GM12878 (cell line): ENCODE data around the gene TSSK2. TPM values are rescaled to one million over a fixed set of nuclear protein-coding genes. Genes with fewer than 3 reads are reported as not detected.

ENCODE experiments used
- ATAC-seq: fragments of 200-7000 bp; cut with Tn5 transposase; 3 replicates; pipeline ENCODE4 v1.9.1; 2020; ENCODE audit warnings: mild to moderate bottlenecking, moderate library complexity
- BruUV-seq: library from RNA; stranded (reverse); fragments of 400-500 nt; replicated peaks from 2 replicates; lab custom pipeline; 2021; lab: Mats Ljungman, UMichigan
- CTCF ChIA-PET: fragments of 300-600 bp; sonication (Branson Sonifier 250); formaldehyde crosslinking; extraction: SDS; loops from one replicate; lab custom pipeline; 2021; ENCODE audit warnings: inconsistent platforms; lab: Yijun Ruan, JAX
- POLR2A ChIA-PET: fragments of 350-600 bp; formaldehyde crosslinking; extraction: SDS; loops from one replicate; lab custom pipeline; 2021; ENCODE audit warnings: inconsistent platforms; lab: Charles Lee
- RAD21 ChIA-PET: fragments of 300-600 bp; sonication (Branson Sonifier 250); formaldehyde crosslinking; loops from one replicate; lab custom pipeline; 2023; ENCODE audit warnings: antibody characterized with exemption; ENCODE audit not compliant: unreplicated experiment; lab: Charles Lee
- SMC1A ChIA-PET: fragments of 300-600 bp; sonication (Branson Sonifier 250); formaldehyde crosslinking; loops from one replicate; lab custom pipeline; 2023; ENCODE audit not compliant: unreplicated experiment, uncharacterized antibody; lab: Charles Lee
- DNase-seq: peaks from one replicate; pipeline ENCODE4 v3.0.0-alpha.2; 2011; ENCODE audit warnings: low read depth, low spot score
- FAIRE-seq: peaks from 3 replicates; lab custom pipeline; 2011; peaks lifted over from hg19 to GRCh38; lab: Jason Lieb, UNC
- H2AFZ ChIP-seq: 2 replicates; pipeline ENCODE4 v1.6.0; 2011; ENCODE audit warnings: low read depth, low read length, control low read depth; ENCODE audit not compliant: control insufficient read depth
- H3K27ac ChIP-seq: 2 replicates; pipeline ENCODE4 v1.5.1; 2011; ENCODE audit warnings: control low read depth; ENCODE audit not compliant: control insufficient read depth, insufficient read depth
- H3K27me3 ChIP-seq, 2 experiments: replicated peaks in 1 of 2; 2 replicates each; pipeline versions ENCODE4 v1.6.0 to v1.6.1; 2011; ENCODE audit warnings: low read length in 1 of 2; ENCODE audit not compliant: control insufficient read depth in 2 of 2, insufficient read depth in 2 of 2
- H3K36me3 ChIP-seq, 2 experiments: 2 replicates each; pipeline ENCODE4 v1.5.1; 2011; ENCODE audit warnings: low read length in 1 of 2; ENCODE audit not compliant: control insufficient read depth in 2 of 2, insufficient read depth in 2 of 2
- H3K4me1 ChIP-seq: 2 replicates; pipeline ENCODE4 v1.6.1; 2011; ENCODE audit warnings: mild to moderate bottlenecking, low read length, moderate library complexity, mixed read lengths; ENCODE audit not compliant: control insufficient read depth, insufficient read depth
- H3K4me2 ChIP-seq: 2 replicates; pipeline ENCODE4 v1.6.0; 2011; ENCODE audit warnings: control low read depth; ENCODE audit not compliant: control insufficient read depth, insufficient read depth
- H3K4me3 ChIP-seq: fragments of 200-600 bp; sonication (generic); 2 replicates; pipeline ENCODE4 v1.5.1; 2016
- H3K79me2 ChIP-seq: 2 replicates; pipeline ENCODE4 v1.6.0; 2011; ENCODE audit warnings: low read length; ENCODE audit not compliant: control insufficient read depth, insufficient read depth
- H3K9ac ChIP-seq: 2 replicates; pipeline ENCODE4 v1.8.0; 2011; ENCODE audit warnings: low read length, control low read depth, mixed read lengths; ENCODE audit not compliant: control insufficient read depth, insufficient read depth
- H3K9me3 ChIP-seq: replicated peaks from 3 replicates; pipeline ENCODE4 v1.5.1; 2011; ENCODE audit warnings: mild to moderate bottlenecking, low read length; ENCODE audit not compliant: control insufficient read depth, insufficient read depth
- H4K20me1 ChIP-seq: 2 replicates; pipeline ENCODE4 v1.6.0; 2011; ENCODE audit not compliant: control insufficient read depth, insufficient read depth
- HDAC2 ChIP-seq: fragments of 200-600 bp; sonication (generic); IDR thresholded peaks from 2 replicates; pipeline ENCODE4 v1.6.1; 2017
- IRF4 ChIP-seq: IDR thresholded peaks from 2 replicates; pipeline ENCODE4 v1.6.1; 2011; ENCODE audit warnings: low read depth, low read length
- JUNB ChIP-seq: IDR thresholded peaks from 2 replicates; pipeline ENCODE4 v1.6.1; 2016; ENCODE audit warnings: antibody characterized with exemption, mild to moderate bottlenecking
- MLLT1 ChIP-seq: fragments of 450-650 bp; IDR thresholded peaks from 2 replicates; pipeline ENCODE4 v1.6.1; 2016; ENCODE audit warnings: mild to moderate bottlenecking
- MYB ChIP-seq: fragments of 150-350 bp; IDR thresholded peaks from 2 replicates; pipeline ENCODE4 v1.6.1; 2014; ENCODE audit warnings: mild to moderate bottlenecking, low read depth, low read length, borderline replicate concordance
- RAD51 ChIP-seq: fragments of 450-650 bp; IDR thresholded peaks from 2 replicates; pipeline ENCODE4 v1.6.1; 2016; ENCODE audit warnings: moderate library complexity, mild to moderate bottlenecking, inconsistent platforms
- RUNX3 ChIP-seq: IDR thresholded peaks from 2 replicates; pipeline ENCODE4 v1.6.1; 2012; ENCODE audit warnings: low read length, inconsistent platforms
- SRF ChIP-seq, 2 experiments: IDR thresholded peaks; 2 replicates each; pipeline ENCODE4 v1.6.1; 2011; ENCODE audit warnings: low read depth in 2 of 2, low read length in 2 of 2, mild to moderate bottlenecking in 1 of 2, moderate library complexity in 1 of 2
- SUPT20H ChIP-seq: IDR thresholded peaks from 2 replicates; pipeline ENCODE4 v1.6.1; 2011; ENCODE audit warnings: low read depth, mild to moderate bottlenecking, low read length, moderate library complexity, borderline replicate concordance; ENCODE audit not compliant: control insufficient read depth
- WGBS: methylation state at CpG from one replicate; pipeline ENCODE4 v1.1.6; 2016; ENCODE audit warnings: low lambda C conversion rate; ENCODE audit not compliant: insufficient replicate concordance, insufficient coverage; ENCODE audit errors: missing lambda C conversion rate; 5-methylcytosine and 5-hydroxymethylcytosine counted together
- in situ Hi-C: fragments of 300-500 bp; cut with MboI; formaldehyde crosslinking; loops from 9 replicates; pipeline ENCODE4 v1.14.3; 2018; ENCODE audit warnings: mixed read lengths
- intact Hi-C: fragments of 100-400 bp; cut with micrococcal nuclease; formaldehyde crosslinking; loops from one replicate; pipeline ENCODE4 v1.14.2; 2022; ENCODE audit not compliant: unreplicated experiment
- polyA plus RNA-seq, 11 experiments: library from polyadenylated mRNA; depleted of rRNA in 4 of 11; unstranded in 6 of 11; stranded (reverse) in 5 of 11; fragments of >200 nt; fragmentation: Nextera tagmentation in 4 of 11; fragmentation: Illumina TruSeq in 1 of 11; extraction: Ambion mirVana in 4 of 11; extraction: Trizol in 1 of 11; gene quantifications; 1 replicate in 1 of 11; 2 replicates in 10 of 11; pipeline versions ENCODE4 v1.2.1 to v1.2.3, GENCODE V29; 2011 to 2016; ENCODE audit warnings: inconsistent platforms in 2 of 11, missing spikeins in 2 of 11, low read depth in 1 of 11
- total RNA-seq, 4 experiments: library from RNA; depleted of rRNA in 3 of 4; stranded (reverse); fragments of >200 nt in 3 of 4; fragmentation: Illumina TruSeq in 1 of 4; extraction: Trizol in 1 of 4; gene quantifications; 2 replicates each; pipeline versions ENCODE4 v1.2.1 to v1.2.3, GENCODE V29; 2013 to 2021
- TF ChIP-seq, protein P1 (sequence below): fragments of 450-650 bp; IDR thresholded peaks from 2 replicates; pipeline ENCODE4 v1.6.1; 2017; ENCODE audit warnings: mild to moderate bottlenecking, low read depth, inconsistent platforms; ENCODE audit not compliant: poor library complexity, severe bottlenecking

TSSK2 gene
- total and polyA plus RNA-seq, 10 of the 15 experiments (the other 5 are each of a cell fraction or from before 2014, with no cell fraction given): 0.03 to 0.17 TPM; not detected in 8

- TF ChIP-seq, protein P1, sequence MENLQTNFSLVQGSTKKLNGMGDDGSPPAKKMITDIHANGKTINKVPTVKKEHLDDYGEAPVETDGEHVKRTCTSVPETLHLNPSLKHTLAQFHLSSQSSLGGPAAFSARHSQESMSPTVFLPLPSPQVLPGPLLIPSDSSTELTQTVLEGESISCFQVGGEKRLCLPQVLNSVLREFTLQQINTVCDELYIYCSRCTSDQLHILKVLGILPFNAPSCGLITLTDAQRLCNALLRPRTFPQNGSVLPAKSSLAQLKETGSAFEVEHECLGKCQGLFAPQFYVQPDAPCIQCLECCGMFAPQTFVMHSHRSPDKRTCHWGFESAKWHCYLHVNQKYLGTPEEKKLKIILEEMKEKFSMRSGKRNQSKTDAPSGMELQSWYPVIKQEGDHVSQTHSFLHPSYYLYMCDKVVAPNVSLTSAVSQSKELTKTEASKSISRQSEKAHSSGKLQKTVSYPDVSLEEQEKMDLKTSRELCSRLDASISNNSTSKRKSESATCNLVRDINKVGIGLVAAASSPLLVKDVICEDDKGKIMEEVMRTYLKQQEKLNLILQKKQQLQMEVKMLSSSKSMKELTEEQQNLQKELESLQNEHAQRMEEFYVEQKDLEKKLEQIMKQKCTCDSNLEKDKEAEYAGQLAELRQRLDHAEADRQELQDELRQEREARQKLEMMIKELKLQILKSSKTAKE: no peak
- TF ChIP-seq, all 136 proteins: peak for 0
These were observed 33.3 kb downstream of the TSSK2 start (continued) for GRCh38 chr22:19164425-19164824.

DNA sequence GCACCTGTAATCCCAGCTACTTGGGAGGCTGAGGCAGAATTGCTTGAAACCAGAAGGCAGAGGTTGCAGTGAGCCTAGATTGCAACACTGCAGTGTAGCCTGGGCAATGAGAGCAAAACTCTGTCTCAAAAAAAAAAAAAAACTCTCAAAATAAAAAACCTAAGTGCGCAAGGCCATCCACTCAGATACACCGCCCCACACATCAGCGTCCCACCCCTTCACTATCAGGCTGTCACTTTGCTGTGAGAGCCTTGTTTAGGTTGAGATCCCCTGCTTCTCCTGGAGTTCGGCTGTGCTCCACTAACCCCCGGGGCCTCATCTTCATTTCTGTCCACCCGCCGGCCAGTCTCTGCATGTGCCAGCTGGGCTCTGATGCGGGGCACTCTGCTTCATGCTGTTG is 35.3 kb downstream of the TSSK2 start:
- no peak overlapping the region for H3K4me2 ChIP-seq
- H3K36me3 ChIP-seq: no peaks in the 10 kb centered on the region
- intact Hi-C loops: no loop called here
- in situ Hi-C loops: no loop called here
- RAD21 ChIA-PET: no interaction called here
- SMC1A ChIA-PET: no interaction called here
- POLR2A ChIA-PET: no interaction called here
- peaks cover 5 to 11% of the 10 kb centered on the region in 2 experiments; a peak in 3 of 4 replicates for H3K27me3 ChIP-seq
- 58% methylated on average over 8 of the region's 8 CpGs for WGBS
- H3K4me3 ChIP-seq: no peak overlapping the region
- no peaks in the 10 kb centered on the region for H4K20me1 ChIP-seq
- H3K79me2 ChIP-seq: peaks cover 3% of the 10 kb centered on the region
- H2AFZ ChIP-seq: no peak overlapping the region
- no TSS peak for BruUV-seq
- FAIRE-seq (no peak), DNase-seq (no peak), ATAC-seq (no peak)
- H3K27ac ChIP-seq: no peak overlapping the region
- H3K4me1 ChIP-seq: peaks cover 4% of the 10 kb centered on the region; the same call in 1 of the 2 replicates
- TF ChIP-seq RAD51 (no peak), MYB (no peak), MLLT1 (no peak), SRF (IDR thresholded peaks at IDR 0.05; ENCODE audit: low read depth in 2 of 2, low read length in 2 of 2) (no peak), RUNX3 (no peak), HDAC2 (no peak), SUPT20H (no peak), JUNB (no peak), IRF4 (no peak)
- CTCF ChIA-PET: no interaction called here
- H3K9ac ChIP-seq: no peak overlapping the region
- no peaks in the 10 kb centered on the region for H3K9me3 ChIP-seq
